Stimulated activated CD8-positive, alpha-beta memory T cell treated with anti-CD3 and anti-CD28 coated beads, Interleukin-15, amount 100 ng/mL, for 4 hours (primary cell): ENCODE measurements around the gene KRTAP5-1.
"Not testable (repeated sequence)": the region's sequence is repeated elsewhere in the genome, so short reads cannot be mapped to it uniquely, and the experiment has no call there.

Experiments
- DNase-seq, 2 donors: peaks; one replicate each; pipeline ENCODE4 v3.0.0-alpha.2; 2020; ENCODE audit warnings: low read depth in 2 of 2

The KRTAP5-1 gene

GRCh38 chr11:1601663-1602062 is 16.6 kb upstream of the KRTAP5-1 start:
- DNase-seq: not testable (repeated sequence)

DNA sequence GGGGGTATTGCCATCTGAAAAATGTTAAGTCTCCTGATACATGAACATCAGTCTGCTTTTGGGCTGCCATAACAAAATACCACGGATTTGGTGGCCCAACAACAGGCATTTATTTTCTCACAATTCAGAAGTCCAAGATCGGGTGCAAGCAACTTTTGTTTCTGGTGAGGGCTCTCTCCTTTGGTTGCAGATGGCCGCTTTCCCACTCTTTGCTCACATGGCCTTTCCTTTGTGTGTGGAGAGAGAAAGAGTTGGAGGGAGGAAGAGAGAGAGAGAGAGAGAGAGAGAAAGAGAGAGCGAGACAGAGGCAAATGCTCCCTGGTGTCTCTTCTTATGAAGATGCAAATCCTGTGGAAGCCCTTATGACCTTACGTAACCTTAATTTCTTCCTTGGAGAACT is 15.5 kb upstream of the KRTAP5-1 start:
- no peak for DNase-seq

DNA sequence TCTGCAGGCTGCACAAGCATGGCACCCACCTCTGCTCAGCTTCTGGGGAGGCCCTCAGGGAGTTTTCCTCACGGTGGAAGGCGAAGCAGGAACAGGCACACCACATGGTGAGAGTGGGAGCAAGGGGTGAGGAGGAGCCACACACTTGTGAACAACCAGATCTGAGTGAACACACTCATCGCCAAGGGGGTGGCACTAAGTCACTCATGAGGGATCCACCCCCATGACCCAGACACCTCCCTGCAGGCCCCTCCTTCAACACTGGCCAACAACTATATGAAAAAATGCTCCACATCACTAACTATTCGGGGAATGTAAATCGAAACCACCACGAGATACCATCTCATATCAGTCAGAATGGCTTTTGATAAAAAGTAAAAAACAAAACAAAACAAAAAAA is 13.7 kb upstream of the KRTAP5-1 start:
- DNase-seq: no peak

GRCh38 chr11:1598406-1598805 is 13.3 kb upstream of the KRTAP5-1 start:
- DNase-seq: not testable (repeated sequence)

DNA sequence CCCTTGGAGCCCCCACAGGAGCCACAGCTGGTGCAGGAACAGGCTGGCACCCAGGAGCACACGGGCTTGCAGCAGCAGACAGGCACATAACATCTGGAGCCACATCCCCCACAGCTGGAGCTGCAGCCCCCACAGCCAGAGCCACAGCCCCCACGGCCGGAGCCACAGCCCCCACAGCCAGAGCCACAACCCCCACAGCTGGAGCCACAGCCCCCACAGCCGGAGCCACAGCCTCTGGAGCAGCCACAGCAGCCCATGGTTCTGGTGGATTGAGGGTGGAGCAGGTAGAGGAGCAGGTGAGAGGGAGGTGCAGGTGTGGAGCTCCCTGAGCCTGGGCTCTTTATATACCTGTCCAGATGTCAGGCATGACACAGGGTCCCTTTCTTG is 12.9 kb upstream of the KRTAP5-1 start, which contains the start of gene KRTAP5-2:
TSS of gene KRTAP5-2 (minus strand) at position 301 of the 387 bp plus-strand sequence. CDS start at position 257, 44 bp downstream.
- DNase-seq: no peak

- DNase-seq: no peak
Measured at GRCh38 chr11:1597331-1597993, 12.4 kb upstream of the KRTAP5-1 start.

DNA sequence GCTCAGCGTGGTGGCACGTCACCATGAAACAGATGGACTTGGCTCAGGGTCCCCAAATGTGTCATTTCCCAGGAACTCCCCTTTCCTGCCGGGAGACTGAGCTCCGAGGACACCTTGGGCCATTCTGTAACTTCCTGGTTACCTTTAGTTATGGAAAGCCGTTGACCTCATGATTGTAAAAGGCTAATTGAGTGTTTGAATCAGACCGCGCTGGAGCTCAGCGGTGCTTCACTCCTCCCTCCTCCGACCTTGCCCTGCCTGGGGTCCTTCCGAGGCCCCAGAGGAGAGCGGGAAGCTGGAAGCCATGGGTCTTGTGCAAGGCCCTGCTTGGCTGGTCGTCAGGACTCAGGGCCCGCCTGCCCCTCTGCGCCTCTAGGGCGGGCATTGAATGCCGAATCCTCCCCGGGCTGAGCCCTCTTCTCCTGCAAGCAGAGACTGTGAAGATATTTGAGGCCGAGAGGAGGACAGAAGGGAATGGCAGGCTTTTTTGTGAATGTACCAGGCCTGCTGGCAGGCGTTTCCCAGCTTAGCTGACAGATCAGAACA is 11.6 kb upstream of the KRTAP5-1 start:
- DNase-seq: not testable (repeated sequence)

GRCh38 chr11:1595994-1596575 is 11.0 kb upstream of the KRTAP5-1 start:
- DNase-seq: not testable (repeated sequence)

GRCh38 chr11:1592628-1593027 is 7.5 kb upstream of the KRTAP5-1 start:
- DNase-seq: no peak

DNA sequence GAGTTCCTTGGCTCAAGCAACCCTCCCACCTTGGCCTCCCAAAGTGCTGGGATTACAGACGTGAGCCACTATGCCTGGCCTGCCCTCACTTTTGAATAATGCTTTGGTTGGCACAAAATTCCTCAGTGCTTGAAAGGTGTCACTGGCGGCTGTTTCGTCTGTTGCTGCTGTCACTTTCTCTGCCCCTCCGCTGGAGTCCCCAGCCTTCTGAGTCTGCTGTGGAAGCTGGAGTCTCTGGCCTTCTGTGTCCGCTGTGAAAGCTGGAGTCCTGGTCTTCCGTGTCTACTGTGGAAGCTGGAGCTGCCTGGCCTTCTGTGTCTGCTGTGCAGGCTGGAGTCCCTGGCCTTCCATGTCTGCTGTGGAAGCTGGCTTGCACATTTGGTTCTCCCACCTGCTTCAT is 4.9 kb upstream of the KRTAP5-1 start:
- no peak for DNase-seq

- DNase-seq: not testable (repeated sequence)
Measured at GRCh38 chr11:1589191-1589963, 4.3 kb upstream of the KRTAP5-1 start.

- no peak for DNase-seq
Measured at GRCh38 chr11:1586699-1587098, 1.6 kb upstream of the KRTAP5-1 start.

- not testable (repeated sequence) for DNase-seq
Measured at GRCh38 chr11:1582909-1583308, 2.2 kb downstream of the KRTAP5-1 start.

DNA sequence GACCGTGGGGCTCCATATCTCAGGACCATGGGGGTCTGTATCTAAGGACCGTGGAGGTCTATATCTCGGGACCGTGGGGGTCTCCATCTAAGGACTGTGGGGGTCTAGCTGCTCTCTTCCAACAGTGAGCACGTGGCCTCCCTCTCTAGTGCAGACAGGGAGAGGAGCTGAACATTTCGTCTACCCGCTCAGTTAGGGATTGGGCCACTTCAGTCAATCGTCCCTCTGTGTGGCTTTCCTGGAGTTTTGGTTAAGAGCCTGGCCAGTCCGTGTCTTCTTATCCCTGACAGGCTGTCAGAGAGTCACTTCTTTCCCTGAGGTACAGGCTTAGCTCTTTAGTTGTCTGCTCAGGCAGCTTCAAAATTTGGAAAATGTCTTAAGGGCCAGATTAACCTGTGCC is 3.1 kb downstream of the KRTAP5-1 start:
- DNase-seq: no peak

- DNase-seq: no peak
Measured at GRCh38 chr11:1576825-1577224, 8.3 kb downstream of the KRTAP5-1 start.

GRCh38 chr11:1575756-1576155 is 9.3 kb downstream of the KRTAP5-1 start:
- DNase-seq: not testable (repeated sequence)

DNA sequence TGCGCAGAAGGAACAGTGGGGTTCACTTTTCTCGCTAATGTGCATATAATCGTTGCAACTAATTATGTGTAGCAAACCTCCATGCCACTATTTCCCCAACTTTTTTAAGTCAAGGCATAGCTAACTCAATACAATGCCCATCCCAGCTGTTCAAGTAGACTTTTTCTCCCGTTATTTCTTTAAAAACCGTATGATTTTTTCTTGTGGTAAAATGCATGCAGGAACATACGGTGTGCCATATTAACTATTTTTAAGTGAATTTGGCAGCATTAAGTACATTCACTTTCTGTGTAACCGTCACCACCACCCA is 10.2 kb downstream of the KRTAP5-1 start:
- DNase-seq: no peak

GRCh38 chr11:1574238-1574932 is 10.7 kb downstream of the KRTAP5-1 start:
- DNase-seq: no peak

DNA sequence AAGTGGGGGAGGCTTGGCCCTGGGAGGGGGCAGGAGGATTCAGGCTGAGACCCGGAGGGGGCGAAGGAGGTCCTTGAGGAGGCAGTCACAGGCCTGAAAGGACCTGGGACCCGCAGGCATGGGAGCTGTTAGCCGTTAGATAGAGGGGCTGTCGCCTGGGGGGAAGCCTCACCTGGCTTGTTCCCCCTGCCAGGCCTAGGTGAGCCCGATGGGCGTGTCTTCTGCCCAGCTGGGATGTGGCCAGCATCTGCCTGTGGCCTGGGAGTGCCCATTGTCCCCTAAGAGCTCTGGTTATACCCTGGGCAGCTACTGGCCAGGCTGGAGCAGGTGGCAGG is 11.2 kb downstream of the KRTAP5-1 start:
- no peak for DNase-seq

DNA sequence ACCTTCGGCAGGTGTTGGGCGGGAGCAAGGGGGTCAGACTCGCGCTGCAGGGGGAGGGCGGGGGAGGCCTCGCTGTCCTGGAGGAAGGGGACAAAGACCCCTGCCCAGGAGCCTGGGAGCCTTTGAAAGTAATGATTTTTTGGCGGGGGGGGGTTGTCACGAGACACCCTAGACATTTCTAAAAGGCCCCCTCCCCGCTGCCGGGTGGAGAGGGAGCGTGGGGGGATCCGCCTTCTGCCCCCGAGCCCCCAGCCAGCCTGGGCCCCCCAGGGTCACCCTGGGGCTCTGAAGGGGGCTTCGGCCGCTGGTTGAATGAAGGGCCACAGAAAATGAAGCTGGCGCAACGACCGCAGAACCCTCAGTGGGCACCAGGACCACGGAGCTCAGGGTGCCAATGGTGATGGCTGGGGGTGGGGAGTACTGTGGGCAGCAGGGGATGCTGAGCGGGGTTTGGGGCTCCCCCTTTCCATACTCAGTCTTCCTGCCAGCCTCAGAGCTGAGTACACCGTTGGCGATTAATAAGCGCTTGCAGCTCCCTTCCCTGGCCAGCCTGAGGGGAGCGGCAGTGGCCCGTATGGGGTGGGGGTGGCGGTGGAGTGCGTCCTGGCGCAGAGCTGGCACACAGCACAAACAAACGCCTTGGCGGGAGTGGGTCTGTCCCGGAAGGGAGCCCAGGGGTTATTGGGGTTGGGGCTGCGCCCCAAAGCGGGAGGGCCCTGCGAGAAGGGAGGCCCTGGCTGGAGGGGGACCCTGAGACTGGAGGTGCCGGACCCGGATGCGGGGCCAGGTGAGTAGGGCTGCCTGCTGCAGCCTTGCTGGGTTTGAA is 11.8 kb downstream of the KRTAP5-1 start:
- no peak for DNase-seq
